GM12873 (cell line): ENCODE data around the gene TRAM2.
A peak's percentile ranks its signal among the peaks of the same experiment; 100 is the strongest.

Source experiments
- TF ChIP-seq, protein P1 (sequence below): IDR thresholded peaks from 2 replicates; pipeline ENCODE4 v1.5.1; 2012; ENCODE audit warnings: low read depth, mild to moderate bottlenecking, moderate library complexity, low read length, control low read depth; ENCODE audit not compliant: insufficient read depth; ENCODE audit errors: missing control alignments

The TRAM2 gene

DNA sequence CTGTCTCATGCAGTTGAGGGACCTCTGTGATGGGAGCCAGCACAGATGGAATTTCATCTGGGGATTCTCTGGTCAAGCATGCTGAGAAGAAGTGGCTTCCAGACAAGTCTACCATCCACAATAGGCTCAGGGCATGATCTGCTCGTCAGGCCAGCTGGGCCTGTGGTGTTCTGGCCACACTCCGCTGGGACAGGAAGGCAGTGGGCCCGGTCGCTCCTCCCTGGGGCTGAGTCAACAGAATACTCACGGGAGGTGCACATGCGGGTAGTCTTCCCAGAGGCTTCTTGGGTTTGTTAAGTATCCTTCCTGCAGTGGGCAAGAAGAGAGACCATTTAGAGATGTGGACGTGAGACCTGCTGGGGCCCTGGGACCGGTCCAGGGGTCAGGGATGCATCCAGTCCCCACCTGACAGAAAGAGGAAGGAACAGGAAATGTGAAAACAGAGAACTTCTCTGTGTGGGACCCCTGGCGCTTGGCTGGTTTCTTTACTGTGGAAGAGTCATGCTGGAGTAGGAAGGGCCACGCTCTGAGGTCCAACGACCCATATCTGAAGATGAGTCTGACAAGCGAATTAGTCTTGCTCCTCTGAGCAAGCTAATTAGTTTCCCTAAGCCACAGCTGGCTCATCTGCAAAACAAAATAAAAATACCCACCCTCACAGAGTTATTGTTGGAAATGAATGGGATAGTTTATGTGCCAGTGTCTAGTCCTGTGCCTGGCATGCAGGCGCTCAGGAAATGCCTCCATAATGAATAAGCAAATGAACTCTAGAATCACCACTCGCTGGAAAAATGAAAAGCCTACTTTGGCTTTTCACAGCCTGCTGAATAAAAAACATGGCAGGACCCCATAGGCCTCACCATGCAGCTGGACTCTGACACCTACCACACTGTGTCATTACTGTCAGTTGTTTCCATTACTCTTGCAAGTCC lies 67.3 kb downstream of the TRAM2 start:
- TF ChIP-seq, protein P1, sequence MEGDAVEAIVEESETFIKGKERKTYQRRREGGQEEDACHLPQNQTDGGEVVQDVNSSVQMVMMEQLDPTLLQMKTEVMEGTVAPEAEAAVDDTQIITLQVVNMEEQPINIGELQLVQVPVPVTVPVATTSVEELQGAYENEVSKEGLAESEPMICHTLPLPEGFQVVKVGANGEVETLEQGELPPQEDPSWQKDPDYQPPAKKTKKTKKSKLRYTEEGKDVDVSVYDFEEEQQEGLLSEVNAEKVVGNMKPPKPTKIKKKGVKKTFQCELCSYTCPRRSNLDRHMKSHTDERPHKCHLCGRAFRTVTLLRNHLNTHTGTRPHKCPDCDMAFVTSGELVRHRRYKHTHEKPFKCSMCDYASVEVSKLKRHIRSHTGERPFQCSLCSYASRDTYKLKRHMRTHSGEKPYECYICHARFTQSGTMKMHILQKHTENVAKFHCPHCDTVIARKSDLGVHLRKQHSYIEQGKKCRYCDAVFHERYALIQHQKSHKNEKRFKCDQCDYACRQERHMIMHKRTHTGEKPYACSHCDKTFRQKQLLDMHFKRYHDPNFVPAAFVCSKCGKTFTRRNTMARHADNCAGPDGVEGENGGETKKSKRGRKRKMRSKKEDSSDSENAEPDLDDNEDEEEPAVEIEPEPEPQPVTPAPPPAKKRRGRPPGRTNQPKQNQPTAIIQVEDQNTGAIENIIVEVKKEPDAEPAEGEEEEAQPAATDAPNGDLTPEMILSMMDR: no peak

DNA sequence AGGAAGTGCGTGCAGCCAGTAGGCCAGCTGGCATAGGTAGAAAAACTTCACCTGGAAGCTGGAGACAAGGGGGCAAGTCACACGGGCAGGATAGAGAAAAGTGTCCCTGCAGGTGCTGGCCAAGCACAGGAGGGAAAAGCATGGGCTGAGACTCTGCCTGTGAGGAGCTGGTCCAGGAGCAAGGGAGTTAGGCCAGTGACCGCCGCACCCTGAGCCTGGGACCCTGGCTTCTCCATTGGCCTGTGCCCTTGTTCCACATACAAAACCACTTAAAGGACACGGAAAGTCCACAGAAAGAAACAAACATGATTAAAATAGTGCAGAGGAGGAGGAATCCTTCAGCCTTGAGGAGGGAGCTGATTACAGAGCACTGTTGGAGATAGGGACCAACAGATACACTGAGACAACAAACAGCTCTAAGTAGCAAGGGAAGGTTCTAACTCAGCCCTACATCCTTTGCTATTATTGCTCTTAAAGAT lies 68.6 kb downstream of the TRAM2 start:
- TF ChIP-seq, protein P1: no peak

DNA sequence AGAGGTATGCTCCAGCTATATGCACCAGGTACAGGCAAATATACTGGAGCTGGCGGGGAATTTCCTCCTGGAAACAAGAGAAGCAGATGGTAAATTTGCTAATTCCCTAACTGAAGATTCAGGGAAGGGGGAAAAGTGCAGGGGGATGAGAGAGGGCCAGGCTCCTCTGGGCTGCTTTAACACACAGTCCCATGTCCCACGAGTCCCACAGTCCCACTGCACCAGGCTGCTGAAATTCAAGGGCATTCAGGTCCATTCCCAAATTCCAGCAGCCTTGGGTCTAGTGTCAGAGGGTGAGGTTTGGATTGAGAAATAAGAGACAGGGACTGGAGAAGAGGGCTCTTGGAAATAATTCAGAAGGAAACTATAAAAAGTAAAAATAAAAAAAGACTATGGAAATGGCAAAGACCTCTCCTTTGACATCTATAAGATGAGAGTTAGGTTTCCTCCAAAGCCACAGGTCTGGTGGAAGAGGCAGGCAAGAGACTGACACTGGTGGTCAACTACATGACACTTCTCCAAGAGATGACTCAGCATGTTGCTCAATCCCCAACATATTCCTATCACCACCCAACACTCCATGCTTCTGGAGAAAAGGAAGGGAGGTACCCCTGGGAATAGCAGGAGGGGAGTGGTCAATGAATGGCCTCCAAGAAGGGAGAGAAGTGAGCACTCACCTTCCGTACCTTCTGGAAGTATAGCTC lies 69.2 kb downstream of the TRAM2 start:
- TF ChIP-seq, protein P1: no peak

DNA sequence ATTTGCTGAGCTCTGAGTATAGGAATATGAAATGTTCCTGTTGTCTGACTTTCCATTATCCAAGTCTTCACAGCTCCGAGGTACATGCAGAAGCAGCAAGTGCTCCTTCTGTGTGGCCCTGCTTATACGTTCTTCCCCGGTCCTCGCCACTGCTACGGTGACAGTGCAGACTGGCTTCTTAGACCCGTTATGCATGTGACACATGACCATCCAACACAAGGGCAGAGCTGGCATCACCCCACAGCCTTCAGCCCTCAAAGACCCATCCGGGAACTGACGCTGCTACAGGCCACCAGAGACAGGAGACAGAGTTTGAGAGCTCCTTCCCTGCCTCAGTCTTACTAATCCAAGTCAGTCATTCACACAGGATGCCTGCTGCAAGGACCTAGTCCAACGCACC lies 70.4 kb downstream of the TRAM2 start:
- TF ChIP-seq, protein P1: no peak

DNA sequence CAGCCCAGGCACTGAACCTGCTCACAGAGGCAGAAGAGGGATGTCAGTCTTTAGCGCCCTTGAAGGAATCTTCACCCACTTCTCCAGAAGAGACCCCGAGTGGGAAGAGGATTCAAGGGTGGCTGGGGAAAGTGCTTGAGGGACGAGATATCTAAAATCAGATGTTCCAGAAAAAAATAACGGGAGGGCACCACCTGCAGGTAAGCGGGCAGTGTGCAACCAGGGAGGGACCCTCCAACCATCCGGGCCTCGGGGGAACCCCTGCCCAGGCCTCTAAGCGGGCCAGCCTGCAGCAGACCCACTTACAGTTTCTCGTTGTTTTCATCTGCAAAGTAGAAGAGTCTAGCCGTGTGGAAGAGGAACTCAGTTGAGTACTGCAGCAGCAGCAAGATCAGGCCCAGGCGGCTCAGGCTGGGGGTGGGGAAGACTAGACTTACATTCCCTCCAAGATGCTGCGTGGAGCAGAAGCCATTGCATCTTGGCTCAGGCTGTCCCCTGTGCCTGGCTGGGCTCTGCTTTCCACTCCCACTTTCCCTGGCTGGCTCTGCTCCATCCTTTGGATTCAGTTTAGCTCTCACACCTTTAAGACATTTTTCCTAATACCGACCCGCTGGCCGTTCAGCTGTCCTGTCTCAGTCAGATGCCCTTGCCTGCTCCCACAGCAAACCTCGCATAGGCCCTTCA lies 71.0 kb downstream of the TRAM2 start:
- TF ChIP-seq, protein P1: peak; percentile 34

DNA sequence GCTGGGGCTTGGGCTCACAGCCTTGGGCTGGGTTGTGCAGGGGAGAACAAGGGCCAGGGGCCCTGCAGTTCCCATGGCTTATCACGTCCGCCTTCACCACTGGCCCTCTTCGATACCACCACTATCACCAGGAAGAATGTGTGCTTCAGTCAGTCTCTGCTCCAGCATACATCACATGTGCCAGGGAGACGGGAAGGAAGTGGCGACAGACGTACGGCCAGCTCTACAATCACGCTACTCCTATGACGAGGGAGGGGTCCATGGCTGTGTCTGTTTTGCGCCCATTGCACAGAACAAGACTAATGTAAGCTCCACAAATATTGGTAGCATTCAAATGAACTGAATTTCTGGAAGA lies 72.1 kb downstream of the TRAM2 start:
- TF ChIP-seq, protein P1: no peak
